Colonic mucosa (tissue), 4 donors: Measurements from ENCODE around the gene USP9Y. TPM values are rescaled to one million over a fixed set of nuclear protein-coding genes. Genes with fewer than 3 reads are reported as not detected.

ENCODE experiments used
- DNase-seq: peaks from one replicate; pipeline ENCODE4 v3.0.0-alpha.2; 2020
- H3K27ac ChIP-seq: fragments of 200-600 bp; one replicate; pipeline ENCODE4 v1.8.0; 2021
- H3K27me3 ChIP-seq: fragments of 200-600 bp; one replicate; pipeline ENCODE4 v1.8.0; 2021
- H3K36me3 ChIP-seq: fragments of 200-600 bp; one replicate; pipeline ENCODE4 v1.8.0; 2021
- H3K4me1 ChIP-seq: fragments of 200-600 bp; one replicate; pipeline ENCODE4 v1.8.0; 2021; ENCODE audit warnings: mild to moderate bottlenecking
- H3K4me3 ChIP-seq: fragments of 200-600 bp; one replicate; pipeline ENCODE4 v1.8.0; 2021
- H3K9ac ChIP-seq, 2 donors: one replicate each; pipeline ENCODE4 v1.7.0; 2013; ENCODE audit warnings: control low read depth in 2 of 2, low read depth in 2 of 2, low read length in 2 of 2
- H3K9me3 ChIP-seq: fragments of 200-600 bp; one replicate; pipeline ENCODE4 v1.8.0; 2021
- intact Hi-C: fragments of 100-400 bp; cut with DNase I; formaldehyde crosslinking; loops from one replicate; pipeline ENCODE4 v1.14.1; 2022
- total RNA-seq, 2 donors: library from RNA; stranded (reverse); fragmentation: NEBNext Ultra II Directional in 1 of 2; extraction: Animal tissue kit (Norgen Biotek cat#: 25700) in 1 of 2; gene quantifications; one replicate each; pipeline ENCODE4 v1.2.1, GENCODE V29; 2021
- TF ChIP-seq, protein P1 (sequence below): fragments of 200-600 bp; IDR thresholded peaks from one replicate; pipeline ENCODE4 v1.8.0; 2022; ENCODE audit warnings: antibody characterized with exemption, mild to moderate bottlenecking
- donor health status: healthy.
- donor health status: DM: no; HTN: no; CAD: no.
- donor health status: DM: no; HTN: no; CAD: no.

USP9Y gene
- total RNA-seq, 2 donors from 2014 or later: 0.07 TPM; not detected in 1

GRCh38 chrY:12744091-12744490 lies 43.1 kb downstream of the USP9Y start:
- Histone ChIP-seq H3K27me3 (no peaks in the 10 kb centered on the region), H3K36me3 (no peaks in the 10 kb centered on the region), H3K9ac (no peak overlapping the region), H3K4me3 (no peak overlapping the region), H3K9me3 (no peaks in the 10 kb centered on the region), H3K4me1 (no peaks in the 10 kb centered on the region), H3K27ac (no peak overlapping the region)
- TF ChIP-seq, protein P1, sequence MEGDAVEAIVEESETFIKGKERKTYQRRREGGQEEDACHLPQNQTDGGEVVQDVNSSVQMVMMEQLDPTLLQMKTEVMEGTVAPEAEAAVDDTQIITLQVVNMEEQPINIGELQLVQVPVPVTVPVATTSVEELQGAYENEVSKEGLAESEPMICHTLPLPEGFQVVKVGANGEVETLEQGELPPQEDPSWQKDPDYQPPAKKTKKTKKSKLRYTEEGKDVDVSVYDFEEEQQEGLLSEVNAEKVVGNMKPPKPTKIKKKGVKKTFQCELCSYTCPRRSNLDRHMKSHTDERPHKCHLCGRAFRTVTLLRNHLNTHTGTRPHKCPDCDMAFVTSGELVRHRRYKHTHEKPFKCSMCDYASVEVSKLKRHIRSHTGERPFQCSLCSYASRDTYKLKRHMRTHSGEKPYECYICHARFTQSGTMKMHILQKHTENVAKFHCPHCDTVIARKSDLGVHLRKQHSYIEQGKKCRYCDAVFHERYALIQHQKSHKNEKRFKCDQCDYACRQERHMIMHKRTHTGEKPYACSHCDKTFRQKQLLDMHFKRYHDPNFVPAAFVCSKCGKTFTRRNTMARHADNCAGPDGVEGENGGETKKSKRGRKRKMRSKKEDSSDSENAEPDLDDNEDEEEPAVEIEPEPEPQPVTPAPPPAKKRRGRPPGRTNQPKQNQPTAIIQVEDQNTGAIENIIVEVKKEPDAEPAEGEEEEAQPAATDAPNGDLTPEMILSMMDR: no peak
- DNase-seq: no peak
- intact Hi-C loops: no loop called here

DNA sequence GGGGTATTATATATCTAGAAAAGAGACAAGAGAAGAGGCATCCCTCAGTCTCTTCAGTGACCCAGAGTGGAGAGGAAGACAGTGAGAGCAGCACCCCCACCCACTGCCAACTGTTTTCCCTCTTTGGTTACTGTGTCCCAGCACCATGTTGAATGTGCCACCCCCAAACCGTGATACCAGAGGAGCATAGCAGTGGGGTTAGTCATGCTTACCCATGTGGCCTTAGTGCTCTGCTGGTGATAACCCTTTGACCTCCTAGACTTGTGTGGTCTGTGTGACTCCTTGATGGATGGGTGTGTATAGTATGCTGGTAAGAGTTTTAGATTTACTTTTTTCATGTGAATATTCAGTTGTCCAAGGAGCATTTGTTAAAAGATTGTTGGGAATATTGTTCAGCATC lies 48.3 kb downstream of the USP9Y start:
- no peaks in the 10 kb centered on the region for H3K36me3 ChIP-seq
- H3K4me1 ChIP-seq: no peaks in the 10 kb centered on the region
- no peak for DNase-seq
- TF ChIP-seq, protein P1: no peak
- no peak overlapping the region for H3K4me3 ChIP-seq
- no peaks in the 10 kb centered on the region for H3K27me3 ChIP-seq
- no peak overlapping the region for H3K27ac ChIP-seq
- no peak overlapping the region for H3K9ac ChIP-seq
- intact Hi-C loops: no loop called here
- no peaks in the 10 kb centered on the region for H3K9me3 ChIP-seq

DNA sequence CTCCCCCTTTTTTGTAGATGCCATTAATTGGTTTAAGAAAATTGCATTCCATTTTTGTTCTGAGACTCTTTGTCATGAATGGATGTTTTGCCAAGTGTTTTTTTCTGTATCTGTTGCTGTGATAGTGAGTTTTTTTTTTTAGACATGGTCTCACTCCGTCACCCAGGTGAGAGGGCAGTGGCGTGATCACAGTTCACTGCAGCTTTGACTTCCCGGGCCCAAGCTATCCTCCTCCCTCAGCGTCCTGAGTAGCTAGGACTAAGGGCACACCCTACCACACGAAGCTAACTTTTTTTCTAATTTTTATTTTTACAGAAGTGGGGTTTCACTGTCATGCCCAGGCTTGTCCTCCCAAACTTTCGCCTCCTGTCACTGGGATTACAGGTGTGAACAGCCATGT lies 51.8 kb downstream of the USP9Y start:
- Histone ChIP-seq H3K27me3 (no peaks in the 10 kb centered on the region), H3K9ac (no peak overlapping the region), H3K4me3 (no peak overlapping the region), H3K36me3 (no peaks in the 10 kb centered on the region), H3K27ac (no peak overlapping the region), H3K4me1 (no peaks in the 10 kb centered on the region), H3K9me3 (no peaks in the 10 kb centered on the region)
- DNase-seq: no peak
- TF ChIP-seq, protein P1: no peak
- intact Hi-C loops: no loop called here

DNA sequence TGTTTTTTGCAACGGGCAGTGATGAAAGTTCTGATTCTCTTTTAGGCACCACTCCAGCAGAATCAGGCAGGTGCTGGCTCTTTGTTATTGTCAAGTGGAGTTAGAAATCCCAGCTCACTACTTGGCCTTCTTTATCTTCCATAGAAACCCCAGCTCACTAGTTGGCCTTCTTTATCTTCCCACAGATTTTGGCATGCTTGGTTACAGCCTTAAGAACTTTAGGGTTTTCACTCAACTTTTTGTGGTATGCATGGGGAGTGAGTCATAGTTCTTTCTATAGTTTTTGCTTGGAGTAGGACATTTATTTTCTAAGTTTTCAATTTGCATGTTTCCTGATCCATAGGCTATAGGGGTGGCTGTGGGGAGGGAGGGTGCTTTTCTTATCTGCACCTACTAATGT lies 55.0 kb downstream of the USP9Y start:
- Histone ChIP-seq H3K36me3 (no peaks in the 10 kb centered on the region), H3K9ac (no peak overlapping the region), H3K4me3 (no peak overlapping the region), H3K27ac (no peak overlapping the region), H3K27me3 (no peaks in the 10 kb centered on the region), H3K4me1 (no peaks in the 10 kb centered on the region), H3K9me3 (no peaks in the 10 kb centered on the region)
- no peak for DNase-seq
- intact Hi-C loops: no loop called here
- TF ChIP-seq, protein P1: no peak

DNA sequence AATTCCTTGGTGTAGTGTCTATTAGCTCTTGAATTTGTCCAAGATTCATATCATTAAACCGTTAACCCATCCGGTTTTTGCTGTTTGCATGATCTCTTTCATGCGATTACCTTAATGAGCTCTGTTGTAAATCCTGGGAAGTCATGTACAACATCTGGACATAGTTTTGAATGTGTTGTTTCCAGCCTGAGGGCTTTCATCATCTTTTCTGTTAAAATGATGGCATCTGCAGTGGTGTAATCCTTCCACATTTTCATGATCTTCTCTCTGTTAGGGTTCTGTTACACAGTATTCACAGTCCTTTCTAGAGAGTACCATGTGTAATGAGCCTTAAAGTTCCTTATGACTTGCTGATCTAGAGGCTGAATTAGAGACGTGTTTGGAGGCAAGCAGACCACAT lies 64.9 kb downstream of the USP9Y start:
- intact Hi-C loops: no loop called here

More for the DNA sequence above, 64.9 kb downstream of the USP9Y start:
- H3K27ac ChIP-seq: no peak overlapping the region
- H3K9ac ChIP-seq: no peak overlapping the region
- H3K36me3 ChIP-seq: no peaks in the 10 kb centered on the region
- TF ChIP-seq, protein P1: no peak
- H3K9me3 ChIP-seq: no peaks in the 10 kb centered on the region
- no peaks in the 10 kb centered on the region for H3K4me1 ChIP-seq
- no peaks in the 10 kb centered on the region for H3K27me3 ChIP-seq
- no peak overlapping the region for H3K4me3 ChIP-seq
- no peak for DNase-seq
